ENCODE results near the gene DOCK2.

Gene DOCK2

GRCh38 chr5:170105642-170106611 is 468.9 kb downstream of the DOCK2 start, which contains the start of gene FOXI1:
FOXI1 (plus strand) TSS chr5:170105897; CDS start chr5:170105958, 61 bp downstream.
- DNase-seq: no peak

DNA sequence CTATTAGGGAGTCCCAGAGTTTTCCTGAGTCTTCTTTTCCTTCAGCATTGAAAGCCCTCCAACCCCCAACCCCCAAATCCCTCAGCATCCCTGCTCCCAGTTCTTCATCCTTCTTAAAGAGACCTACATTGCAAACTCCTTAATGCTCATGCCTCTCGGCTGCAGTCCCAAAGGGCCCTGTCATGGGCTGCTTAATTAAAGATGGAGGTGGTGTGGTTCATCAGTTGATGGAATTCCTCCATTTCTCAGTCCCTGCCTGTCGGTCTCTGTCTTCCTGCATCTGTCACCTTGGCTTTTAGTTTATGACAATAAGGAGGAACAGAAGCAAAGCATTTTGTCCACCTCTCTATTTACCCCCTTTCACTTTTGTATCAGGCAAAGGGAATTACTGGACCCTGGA is 470.6 kb downstream of the DOCK2 start:
- no peak for DNase-seq

DNA sequence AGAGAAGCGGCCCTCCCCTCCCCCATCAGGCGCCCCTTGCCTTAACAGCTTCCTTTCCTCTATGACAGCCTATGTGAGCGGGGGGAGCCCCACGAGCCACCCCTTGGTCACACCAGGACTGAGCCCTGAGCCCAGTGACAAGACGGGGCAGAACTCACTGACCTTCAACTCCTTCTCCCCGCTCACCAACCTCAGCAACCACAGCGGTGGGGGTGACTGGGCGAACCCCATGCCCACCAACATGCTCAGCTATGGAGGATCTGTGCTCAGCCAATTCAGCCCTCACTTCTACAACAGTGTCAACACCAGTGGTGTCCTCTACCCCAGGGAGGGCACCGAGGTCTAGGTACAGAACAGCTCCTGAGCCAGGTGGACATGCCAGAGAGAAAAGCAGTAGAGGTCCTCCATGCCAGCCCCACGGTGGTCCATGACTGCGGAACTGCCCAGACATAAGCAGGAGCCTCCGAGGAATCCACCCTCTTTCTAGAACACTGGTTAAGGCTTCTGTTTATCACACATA is 471.3 kb downstream of the DOCK2 start:
- no peak for DNase-seq

DNA sequence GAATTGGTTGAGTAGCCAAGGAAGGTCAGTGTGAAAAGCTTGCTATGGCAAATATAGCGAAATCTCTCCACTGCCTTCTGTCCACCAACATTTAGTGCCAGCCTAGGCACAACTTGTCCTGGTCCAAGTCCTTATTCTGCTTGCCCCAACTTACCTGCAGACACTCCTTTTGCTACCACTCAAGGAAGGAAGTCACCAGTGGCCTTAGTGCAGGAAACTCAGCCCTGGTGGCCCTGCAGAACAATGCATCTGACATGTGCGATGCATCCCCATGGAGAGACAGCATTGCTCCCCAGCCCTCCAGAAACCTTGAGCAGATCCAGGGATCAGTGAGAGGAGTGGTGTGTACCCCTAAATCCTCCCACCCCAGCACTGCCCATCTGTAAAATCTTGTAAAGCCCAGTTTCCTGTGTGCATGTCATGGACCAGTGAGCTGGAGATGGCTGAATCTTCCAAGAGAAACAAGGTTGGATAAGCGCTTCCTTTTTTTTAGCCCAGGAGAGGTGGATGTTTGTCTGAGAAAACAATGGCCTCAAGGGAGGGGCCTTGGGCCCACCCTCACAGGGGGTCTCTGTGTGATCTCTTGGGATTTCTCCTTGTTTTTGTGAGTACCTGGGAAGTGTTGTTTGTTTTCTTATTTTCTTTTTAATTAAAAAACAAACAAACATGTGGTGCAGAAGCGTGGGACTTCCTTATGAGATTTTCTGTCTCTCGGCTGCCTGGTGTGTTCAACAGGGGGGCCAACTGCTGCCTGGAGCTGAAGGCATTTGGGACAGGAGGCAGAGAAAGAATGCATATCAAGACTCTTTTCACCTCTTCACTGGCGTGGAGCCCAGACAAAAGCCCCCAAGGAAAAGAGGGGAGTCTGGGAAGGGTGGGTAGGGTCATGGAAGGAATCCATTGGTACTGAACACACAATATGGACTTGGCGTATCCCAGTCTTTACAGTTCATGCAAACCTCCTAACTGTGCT is 472.3 kb downstream of the DOCK2 start:
- DNase-seq: no peak

GRCh38 chr5:170110403-170111087 is 473.5 kb downstream of the DOCK2 start:
- DNase-seq: no peak

DNA sequence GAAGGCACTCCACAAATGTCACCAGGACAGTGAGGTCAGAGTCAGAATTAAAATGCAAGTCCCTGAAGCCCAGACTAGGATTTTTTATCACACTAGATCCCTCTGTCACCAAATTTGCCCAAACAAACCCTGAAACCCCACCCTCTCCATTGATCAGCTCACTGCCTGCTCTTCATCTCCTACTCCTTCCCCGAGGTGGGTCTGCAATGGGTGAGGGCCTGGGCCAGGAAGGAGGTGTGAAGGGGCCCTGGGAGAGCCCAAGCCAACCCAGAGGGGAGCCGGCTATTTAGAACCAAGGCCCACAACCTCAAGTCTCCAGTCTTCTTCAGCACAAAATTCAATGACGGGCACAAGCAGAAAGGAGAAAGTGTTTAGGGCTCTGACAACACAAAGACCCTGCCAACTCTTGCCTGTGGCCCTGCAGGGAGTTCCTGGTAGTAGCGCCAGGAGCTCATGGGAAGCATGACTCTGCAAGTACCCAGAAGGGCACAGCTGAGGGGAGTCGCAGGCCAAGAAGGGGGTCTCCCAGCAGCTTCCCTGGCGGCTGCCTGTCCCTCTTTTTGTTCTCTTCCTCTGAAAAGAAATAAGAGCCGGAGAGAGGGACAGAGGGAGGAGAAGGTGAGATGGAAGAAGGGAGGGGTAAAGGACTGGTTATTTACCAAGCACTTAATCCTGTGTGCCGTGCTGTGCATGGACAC is 474.2 kb downstream of the DOCK2 start:
- no peak for DNase-seq

DNA sequence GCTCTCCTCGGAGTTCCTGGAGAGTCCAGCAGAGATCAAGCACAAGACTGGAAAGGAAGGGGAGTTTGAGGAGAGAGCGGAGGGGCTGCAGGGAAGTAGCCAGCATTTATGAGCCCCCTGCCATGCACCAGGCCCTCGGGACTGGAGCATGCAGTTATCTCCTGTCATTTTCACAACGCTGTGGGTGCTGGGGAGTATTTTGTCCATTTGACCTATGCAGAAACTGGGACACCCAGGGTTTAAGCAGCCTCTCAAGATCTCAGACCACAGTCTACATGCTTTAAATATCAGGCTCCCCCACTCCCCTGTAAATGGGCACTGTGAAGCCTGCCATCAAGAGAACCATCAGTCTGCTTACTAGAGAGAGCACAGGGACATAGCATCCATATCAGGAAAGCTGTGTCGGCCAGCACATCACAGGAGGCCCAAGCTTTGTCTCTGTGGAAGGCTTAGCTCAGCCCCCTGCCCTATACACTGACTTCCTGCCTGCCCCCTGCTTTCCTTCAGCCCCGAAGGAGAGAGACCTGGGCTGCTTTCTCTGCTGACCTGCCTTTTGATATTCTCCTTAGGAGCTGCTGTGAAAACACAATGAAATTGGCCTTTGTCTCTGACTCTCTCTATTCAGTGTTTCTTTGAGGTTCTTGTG is 475.9 kb downstream of the DOCK2 start:
- no peak for DNase-seq

DNA sequence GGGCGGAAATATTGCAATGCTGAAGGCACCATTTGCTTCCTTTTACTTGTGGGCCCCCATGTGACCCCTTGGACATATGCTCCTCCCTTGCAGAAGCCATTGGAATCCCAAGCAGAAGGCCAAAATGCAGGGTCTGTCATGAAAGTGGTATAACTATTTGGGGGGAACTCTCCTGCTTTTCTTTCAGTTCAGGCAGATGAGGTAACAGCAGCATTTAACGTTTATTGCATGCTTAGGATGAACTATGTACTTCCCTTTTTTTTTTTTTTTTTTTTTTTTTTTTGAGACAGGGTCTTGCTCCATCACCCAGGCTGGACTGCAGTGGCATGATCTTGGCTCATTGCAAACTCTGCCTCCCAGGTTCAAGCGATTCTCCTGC is 476.4 kb downstream of the DOCK2 start:
- no peak for DNase-seq

DNA sequence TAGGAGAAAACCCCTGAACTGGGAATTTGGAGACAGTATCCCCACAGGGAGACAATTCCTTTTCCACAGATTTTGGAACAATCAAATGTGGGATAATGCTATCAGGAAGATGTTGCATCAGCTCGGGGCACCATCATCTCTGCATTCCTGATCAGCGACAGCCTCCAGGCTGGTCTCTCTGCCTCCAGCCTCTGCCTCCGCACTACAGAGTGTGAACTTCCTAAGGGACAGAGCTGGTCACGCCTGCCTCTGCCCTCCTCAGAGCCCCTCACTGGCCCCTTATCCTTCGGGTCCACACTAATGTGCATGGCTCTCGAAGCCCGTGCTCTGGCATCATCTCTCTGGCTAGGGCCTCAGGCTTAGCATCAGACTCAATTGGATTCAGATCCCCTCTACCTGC is 477.2 kb downstream of the DOCK2 start:
- DNase-seq: no peak

DNA sequence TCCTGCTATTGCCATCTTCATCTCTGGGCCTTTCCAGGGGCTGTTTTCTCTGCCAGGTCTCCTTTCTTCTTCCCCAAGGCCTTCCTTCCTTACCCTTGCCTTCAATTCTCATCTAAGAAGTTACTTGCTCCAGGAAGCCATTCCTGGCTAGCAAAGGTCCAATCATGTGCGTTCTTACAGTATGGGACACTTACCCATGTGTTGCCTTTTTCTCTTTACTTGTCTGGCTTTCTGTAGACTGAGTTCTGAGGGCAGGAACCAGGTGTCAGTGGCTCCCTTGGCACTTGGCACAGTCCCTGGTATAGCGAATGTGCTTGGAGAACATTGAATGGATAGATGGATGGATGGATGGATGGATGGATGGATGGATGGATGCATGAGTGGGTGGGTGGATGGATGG is 478.9 kb downstream of the DOCK2 start:
- DNase-seq: no peak

DNA sequence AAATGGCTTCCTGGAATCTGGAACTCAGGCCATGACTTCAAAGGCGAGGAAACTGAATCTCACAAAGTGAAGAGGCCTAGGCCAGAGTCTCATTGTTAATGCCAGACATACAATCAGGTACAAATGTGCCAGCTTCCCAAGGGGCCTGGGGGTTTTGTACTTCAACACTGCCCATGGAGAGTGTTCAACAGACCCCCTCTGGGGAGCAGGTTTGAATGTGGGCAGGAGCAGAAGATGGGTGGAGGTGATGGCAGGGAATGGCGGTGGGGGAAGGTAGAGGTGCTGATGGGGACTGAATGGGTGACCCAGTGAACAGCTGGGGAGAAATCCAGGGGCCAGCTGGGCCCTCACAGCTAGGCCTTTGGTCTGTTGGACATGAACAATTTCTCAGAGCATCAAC is 480.7 kb downstream of the DOCK2 start:
- DNase-seq: no peak

- peak; percentile 93 for DNase-seq
These were observed 483.5 kb downstream of the DOCK2 start for GRCh38 chr5:170120576-170120975.

DNA sequence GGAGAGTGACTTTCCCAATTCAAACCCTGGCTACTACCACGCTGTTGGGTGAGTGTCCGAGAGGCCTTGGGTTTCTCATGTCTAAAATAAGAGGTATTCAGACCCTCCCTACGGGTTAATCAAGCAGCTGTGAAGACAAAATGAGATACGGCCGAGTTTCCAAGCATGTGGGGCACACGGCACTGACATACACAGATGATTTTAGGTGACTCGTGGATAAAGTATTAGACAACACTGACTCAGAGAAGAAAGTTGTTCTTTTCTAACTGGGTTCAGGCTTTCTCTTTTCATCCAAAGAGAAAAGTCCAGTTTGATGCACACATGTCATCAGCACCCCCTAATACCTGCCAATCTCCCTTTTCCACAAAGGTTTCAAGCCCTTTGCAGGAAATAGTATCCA is 484.2 kb downstream of the DOCK2 start:
- peak; percentile 75 for DNase-seq

GRCh38 chr5:170126061-170126460 is 489.0 kb downstream of the DOCK2 start:
- DNase-seq: no peak

- DNase-seq: no peak
These were observed 489.6 kb downstream of the DOCK2 start for GRCh38 chr5:170126626-170127025.

DNA sequence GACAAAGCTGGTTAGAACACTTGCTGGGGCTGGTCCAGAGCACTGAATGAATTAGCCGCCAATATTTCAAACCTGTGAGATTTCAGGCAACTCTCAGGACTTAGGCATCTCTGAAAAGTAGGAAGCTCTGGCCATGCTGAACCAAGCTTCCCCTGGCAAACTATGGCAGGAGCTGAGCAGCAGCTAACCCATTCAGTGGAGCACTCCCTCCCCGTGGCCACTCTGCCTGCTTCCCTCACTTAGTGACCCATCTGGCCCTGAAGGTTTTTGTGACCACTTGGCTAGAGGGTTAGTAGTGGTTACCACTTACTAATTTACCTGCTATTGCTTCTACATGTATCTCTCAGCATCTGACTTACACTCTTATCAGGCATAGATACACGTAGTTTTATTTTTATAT is 494.2 kb downstream of the DOCK2 start:
- DNase-seq: no peak

DNA sequence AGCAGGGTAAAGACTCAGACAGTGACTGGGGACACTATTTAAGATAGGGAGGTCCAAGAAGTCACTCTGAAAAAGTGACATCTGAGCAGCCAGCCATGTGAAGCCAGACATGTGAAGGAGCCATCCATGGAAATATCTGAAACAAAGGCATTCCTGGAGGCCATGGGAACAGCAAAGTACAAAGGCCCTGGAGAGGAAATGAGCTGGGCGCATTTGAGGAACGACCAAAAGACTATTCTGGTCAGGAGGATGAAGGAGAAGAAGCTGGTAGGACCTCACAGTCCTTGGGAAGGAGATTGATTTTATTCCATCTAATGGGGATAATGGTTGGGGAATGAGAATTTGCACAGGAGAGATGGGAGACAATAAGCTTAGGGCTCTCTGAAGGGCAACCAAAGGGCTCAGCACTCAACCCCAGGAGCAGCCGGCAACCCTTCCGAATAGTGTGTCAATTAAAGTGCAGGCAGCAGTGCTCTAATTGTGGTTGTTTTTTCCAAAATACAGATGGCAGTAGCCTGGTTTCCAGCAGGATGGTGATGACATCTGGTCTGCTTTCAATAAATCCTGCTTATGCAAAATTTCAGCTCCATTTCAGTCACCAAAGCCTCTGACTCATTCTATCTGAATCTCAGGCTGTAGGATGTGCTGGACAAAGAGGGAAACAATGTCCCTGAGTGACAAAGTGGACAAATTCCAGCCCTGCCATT is 495.3 kb downstream of the DOCK2 start:
- DNase-seq: peak; percentile 88
